AG04449 (cell line): ENCODE data around the gene GYPC.
"Not testable (repeated sequence)": the region's sequence is repeated elsewhere in the genome, so short reads cannot be mapped to it uniquely, and the experiment has no call there.

Experiments used
- CTCF ChIA-PET: fragments of 350-600 bp; formaldehyde crosslinking; extraction: SDS; loops from one replicate; lab custom pipeline; 2021; ENCODE audit warnings: antibody characterized with exemption; lab: Yijun Ruan, JAX
- POLR2A ChIA-PET: fragments of 400-600, 350-600 bp; formaldehyde crosslinking; extraction: SDS; loops from one replicate; lab custom pipeline; 2020; ENCODE audit warnings: antibody characterized with exemption, inconsistent platforms; lab: Yijun Ruan, JAX
- DNase-seq: peaks from one replicate; pipeline ENCODE4 v3.0.0-alpha.2; 2010; ENCODE audit warnings: low read depth, low spot score
- H3K4me3 ChIP-seq: 2 replicates; pipeline ENCODE4 v1.5.1; 2011; ENCODE audit warnings: low read depth, mild to moderate bottlenecking, control low read depth, low read length
- TF ChIP-seq, protein P1 (sequence below): IDR thresholded peaks from one replicate; pipeline ENCODE4 v1.5.1; 2011; ENCODE audit warnings: mild to moderate bottlenecking, moderate library complexity, low read length, control low read depth, inconsistent platforms; ENCODE audit not compliant: insufficient read depth; ENCODE audit errors: missing control alignments

GYPC gene

DNA sequence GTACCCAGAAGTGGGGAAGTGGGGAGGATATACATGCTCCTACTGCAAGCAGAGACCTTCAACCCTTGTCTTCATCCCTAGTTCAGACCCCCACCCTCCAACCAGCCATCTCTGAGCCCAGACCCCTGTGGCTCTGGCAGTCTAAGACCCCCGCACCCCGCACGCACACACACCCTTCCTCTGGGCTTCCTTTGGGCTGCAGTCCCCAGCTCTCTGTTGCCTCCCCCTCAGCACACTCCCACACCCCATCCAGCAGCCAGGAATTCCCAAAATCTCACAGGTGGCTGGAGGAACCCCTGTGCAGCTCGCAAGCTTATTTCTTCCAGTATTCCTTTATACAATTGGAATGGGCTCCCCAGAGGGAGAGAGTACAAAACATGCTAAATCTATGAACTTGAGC, 13.9 kb upstream of the GYPC start:
- no peak overlapping the region for H3K4me3 ChIP-seq
- POLR2A ChIA-PET = no interaction called here
- TF ChIP-seq, protein P1, sequence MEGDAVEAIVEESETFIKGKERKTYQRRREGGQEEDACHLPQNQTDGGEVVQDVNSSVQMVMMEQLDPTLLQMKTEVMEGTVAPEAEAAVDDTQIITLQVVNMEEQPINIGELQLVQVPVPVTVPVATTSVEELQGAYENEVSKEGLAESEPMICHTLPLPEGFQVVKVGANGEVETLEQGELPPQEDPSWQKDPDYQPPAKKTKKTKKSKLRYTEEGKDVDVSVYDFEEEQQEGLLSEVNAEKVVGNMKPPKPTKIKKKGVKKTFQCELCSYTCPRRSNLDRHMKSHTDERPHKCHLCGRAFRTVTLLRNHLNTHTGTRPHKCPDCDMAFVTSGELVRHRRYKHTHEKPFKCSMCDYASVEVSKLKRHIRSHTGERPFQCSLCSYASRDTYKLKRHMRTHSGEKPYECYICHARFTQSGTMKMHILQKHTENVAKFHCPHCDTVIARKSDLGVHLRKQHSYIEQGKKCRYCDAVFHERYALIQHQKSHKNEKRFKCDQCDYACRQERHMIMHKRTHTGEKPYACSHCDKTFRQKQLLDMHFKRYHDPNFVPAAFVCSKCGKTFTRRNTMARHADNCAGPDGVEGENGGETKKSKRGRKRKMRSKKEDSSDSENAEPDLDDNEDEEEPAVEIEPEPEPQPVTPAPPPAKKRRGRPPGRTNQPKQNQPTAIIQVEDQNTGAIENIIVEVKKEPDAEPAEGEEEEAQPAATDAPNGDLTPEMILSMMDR = no peak
- DNase-seq = no peak
- CTCF ChIA-PET = no interaction called here

DNA sequence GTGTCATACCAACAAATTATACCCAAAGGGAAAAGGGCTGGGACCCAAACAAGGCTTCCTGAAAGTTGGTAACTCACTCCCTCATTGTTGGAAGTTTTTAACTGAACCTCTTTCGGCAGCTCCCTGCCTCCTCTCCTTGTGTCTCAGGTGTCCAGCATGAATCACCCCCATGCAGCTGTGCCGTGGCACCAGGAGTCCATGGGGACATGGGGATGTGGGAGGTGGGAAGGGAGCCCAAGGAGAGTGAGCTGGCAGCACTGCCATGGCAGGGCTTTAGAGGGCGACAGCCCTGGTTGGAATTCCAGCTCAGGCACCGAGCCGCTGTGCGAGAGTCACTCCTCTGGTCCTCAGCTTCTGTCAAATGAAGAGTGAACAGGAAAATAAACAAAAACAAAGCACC, 12.5 kb upstream of the GYPC start:
- H3K4me3 ChIP-seq = no peak overlapping the region
- TF ChIP-seq, protein P1 = no peak
- ChIA-PET POLR2A (interaction anchor here (1.1 kb wide), 1 partner anchor 15 kb away, joined by 3 read pairs; no protein-coding TSS in a partner anchor), CTCF (interaction anchor here (0.8 to 1.2 kb wide), 2 partner anchors 10 to 115 kb away, joined by 3 read pairs; no protein-coding TSS in a partner anchor)
- DNase-seq = no peak

DNA sequence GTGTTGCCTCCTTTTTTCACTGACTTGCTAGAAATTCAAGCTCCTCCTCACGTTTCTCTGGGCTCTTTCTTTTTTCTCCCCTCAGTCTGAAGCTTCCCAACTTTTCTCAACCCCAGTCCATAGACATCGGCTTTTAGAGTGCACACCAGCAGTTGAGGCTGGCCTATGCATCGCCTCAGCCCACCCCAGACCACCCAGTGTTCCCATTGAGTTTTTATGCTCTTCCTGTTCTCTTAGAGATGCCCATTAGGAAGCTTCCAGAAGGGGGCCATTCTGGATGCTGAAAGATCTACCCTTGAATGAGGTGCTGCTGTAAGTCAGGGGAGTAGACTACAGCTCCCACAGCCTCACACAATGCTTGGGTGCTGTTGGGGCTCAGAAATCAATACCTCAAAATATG, 12.0 kb upstream of the GYPC start:
- TF ChIP-seq, protein P1 = no peak
- POLR2A ChIA-PET = interaction anchor here (1.1 kb wide), 1 partner anchor 14 kb away, joined by 3 read pairs; no protein-coding TSS in a partner anchor
- CTCF ChIA-PET = interaction anchor here (0.8 to 1.2 kb wide), 3 partner anchors 9 to 328 kb away, joined by 3 read pairs; no protein-coding TSS in a partner anchor
- no peak for DNase-seq
- no peak overlapping the region for H3K4me3 ChIP-seq

DNA sequence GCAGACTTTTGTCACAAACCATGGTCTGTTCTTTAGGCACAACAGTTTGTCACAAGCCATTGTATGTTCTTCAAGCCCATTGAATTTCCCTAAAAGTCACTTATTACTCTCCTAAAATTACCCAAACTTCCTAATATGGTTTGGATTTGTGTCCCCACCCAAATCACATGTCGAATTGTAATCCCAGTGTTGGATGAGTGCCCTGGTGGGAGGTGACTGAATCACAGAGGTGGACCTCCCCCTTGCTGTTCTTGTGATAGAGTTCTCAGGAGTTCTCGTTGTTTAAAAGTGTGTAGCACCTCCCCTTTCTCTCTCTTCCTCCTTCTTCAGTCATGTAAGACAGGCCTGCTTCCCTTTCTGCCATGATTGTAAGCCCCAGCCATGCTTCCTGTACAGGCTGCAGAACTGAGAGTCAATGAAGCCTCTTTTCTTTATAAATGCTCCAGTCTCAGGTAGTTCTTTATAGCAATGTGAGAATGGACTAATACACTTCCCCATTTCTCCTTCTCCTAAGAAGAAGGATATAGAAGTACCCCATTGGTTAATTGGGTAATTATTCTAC, 11.2 kb upstream of the GYPC start:
- H3K4me3 ChIP-seq = no peak overlapping the region
- TF ChIP-seq, protein P1 = no peak
- no peak for DNase-seq
- ChIA-PET CTCF (interaction anchor here (0.8 kb wide), 1 partner anchor 327 kb away, joined by 3 read pairs; no protein-coding TSS in a partner anchor), POLR2A (no interaction called here)

DNA sequence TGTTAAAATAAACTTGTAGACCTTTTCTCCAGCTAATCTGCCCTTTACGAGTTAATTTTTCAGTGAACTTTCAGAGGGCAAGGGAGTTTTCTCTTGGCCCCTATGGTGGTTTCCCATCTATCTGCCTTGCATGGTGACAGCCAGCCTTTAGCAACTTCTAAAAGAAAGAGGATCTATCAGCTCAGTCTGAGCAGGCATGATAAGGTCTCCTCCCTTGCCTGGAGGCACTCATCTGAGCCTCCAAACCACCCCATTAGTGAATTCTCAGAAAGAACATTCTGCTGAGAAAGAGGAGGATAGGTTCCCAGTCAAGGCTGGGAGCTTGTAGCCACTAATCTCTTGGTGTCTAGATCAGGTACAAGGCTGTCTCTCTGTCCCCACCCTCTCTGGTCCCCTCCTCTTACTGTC, 10.7 kb upstream of the GYPC start:
- CTCF ChIA-PET = no interaction called here
- DNase-seq = no peak
- TF ChIP-seq, protein P1 = no peak
- POLR2A ChIA-PET = no interaction called here
- no peak overlapping the region for H3K4me3 ChIP-seq

DNA sequence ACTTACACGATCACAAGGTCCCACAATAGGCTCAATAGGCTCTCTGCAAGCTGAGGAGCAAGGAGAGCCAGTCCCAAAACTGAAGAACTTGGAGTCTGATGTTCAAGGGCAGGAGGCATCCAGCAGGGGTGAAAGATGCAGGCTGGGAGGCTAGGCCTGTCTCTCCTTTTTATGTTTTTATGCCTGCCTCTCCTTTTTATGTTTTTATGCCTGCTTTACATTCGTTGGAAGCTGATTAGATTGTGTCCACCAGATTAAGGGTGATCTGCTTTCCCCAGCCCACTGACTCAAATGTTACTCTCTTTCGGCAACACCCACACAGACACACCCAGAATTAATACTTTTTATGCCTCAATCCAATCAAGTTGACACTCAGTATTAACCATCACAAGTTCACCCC, 9.9 kb upstream of the GYPC start:
- TF ChIP-seq, protein P1 = no peak
- ChIA-PET CTCF (no interaction called here), POLR2A (no interaction called here)
- no peak for DNase-seq
- H3K4me3 ChIP-seq = no peak overlapping the region

DNA sequence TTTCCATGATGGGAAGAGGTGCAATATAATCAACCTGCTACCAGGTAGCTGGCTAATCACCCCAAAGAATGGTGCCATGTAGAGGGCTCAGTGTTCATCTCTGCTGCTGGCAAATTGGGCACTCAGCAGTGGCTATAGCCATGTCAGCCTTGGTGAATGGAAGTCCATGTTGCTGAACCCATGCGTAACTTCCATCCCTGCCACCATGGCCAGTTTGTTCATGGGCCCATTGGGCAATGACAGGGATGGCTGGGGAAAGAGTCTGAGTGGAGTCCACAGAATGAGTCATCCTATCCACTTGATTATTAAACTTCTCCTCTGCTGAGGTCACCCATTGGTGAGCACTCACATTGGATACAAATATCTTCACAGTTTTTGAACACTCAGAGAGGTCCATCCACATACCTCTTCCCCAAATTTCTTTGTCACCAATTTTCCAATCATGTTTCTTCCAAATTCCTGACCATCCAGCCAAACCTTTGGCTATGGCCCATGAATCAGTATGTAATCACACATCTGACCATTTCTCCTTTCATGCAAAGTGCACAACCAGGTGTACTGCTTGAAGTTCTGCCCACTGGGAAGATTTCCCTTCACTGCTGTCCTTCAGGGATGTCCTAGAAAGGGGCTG, 8.1 kb upstream of the GYPC start:
- POLR2A ChIA-PET, DNase-seq, H3K4me3 ChIP-seq: not testable (repeated sequence)
- CTCF ChIA-PET = interaction anchor here (1.5 kb wide), 1 partner anchor 14 kb away, joined by 3 read pairs; no protein-coding TSS in a partner anchor

DNA sequence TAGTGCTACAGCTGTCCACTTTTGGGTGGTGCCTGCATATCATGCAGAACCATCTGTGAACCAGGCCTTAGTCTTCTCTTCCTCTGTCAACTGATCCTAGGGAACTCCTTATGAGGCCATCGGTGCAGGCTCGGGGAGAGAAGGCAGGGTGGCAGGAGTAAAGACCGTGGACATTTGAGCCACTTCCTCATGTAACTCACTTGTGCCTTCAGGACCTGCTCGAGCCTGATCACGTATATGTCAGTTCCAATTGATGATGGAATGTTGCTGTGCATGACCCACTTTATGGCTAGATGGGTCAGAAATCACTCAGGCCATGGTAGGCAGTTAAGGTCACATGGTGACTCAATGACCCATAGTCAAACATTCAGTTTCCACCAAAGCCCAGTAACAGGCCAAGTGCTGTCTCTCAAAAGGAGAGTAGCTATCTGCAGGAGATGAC, 7.6 kb upstream of the GYPC start:
- CTCF ChIA-PET = interaction anchor here (1.5 kb wide), 1 partner anchor 15 kb away, joined by 3 read pairs; no protein-coding TSS in a partner anchor
- POLR2A ChIA-PET, H3K4me3 ChIP-seq, DNase-seq: not testable (repeated sequence)
